Upper lobe of left lung (tissue), 6 donors: ENCODE results near the gene MID1IP1. TPM values are rescaled to one million over a fixed set of nuclear protein-coding genes. Genes with fewer than 3 reads are reported as not detected.

Source experiments
- ATAC-seq, 2 donors: fragments of 200-7000 bp; cut with Tn5 transposase; one replicate each; pipeline ENCODE4 v1.9.1; 2022; ENCODE audit warnings: mild to moderate bottlenecking in 2 of 2, moderate library complexity in 2 of 2; ENCODE audit not compliant: low FRiP score in 2 of 2
- DNase-seq, 2 donors: peaks; one replicate each; pipeline ENCODE4 v3.0.0-alpha.2; 2019 to 2020
- H3K27ac ChIP-seq, 4 donors: fragments of 200-600 bp; sonication (generic); one replicate each; pipeline ENCODE4 v1.5.1; 2016 to 2019
- H3K27me3 ChIP-seq, 4 donors: fragments of 200-600 bp; sonication (generic); one replicate each; pipeline ENCODE4 v1.5.1; 2017 to 2019
- H3K36me3 ChIP-seq, 4 donors: fragments of 200-600 bp; sonication (generic); one replicate each; pipeline ENCODE4 v1.5.1; 2016 to 2019
- H3K4me1 ChIP-seq, 4 donors: fragments of 200-600 bp; sonication (generic); one replicate each; pipeline ENCODE4 v1.5.1; 2018 to 2019
- H3K4me3 ChIP-seq, 4 donors: fragments of 200-600 bp; sonication (generic); one replicate each; pipeline ENCODE4 v1.5.1; 2017 to 2019; ENCODE audit warnings: mild to moderate bottlenecking in 2 of 4, moderate library complexity in 1 of 4
- H3K9me3 ChIP-seq, 4 donors: fragments of 200-600 bp; sonication (generic); one replicate each; pipeline ENCODE4 v1.5.1; 2018 to 2019
- EP300 ChIP-seq, 4 donors: sonication (generic); formaldehyde crosslinking; IDR thresholded peaks; one replicate each; pipeline ENCODE4 v1.5.1; 2017; ENCODE audit warnings: antibody characterized with exemption in 4 of 4, control low read depth in 2 of 4
- POLR2A ChIP-seq, 4 donors: fragments of 450-650 bp; IDR thresholded peaks; one replicate each; pipeline ENCODE4 v1.5.1; 2016 to 2017; ENCODE audit warnings: antibody characterized with exemption in 4 of 4, mild to moderate bottlenecking in 2 of 4
- POLR2AphosphoS5 ChIP-seq, 2 donors: sonication (generic); formaldehyde crosslinking; IDR thresholded peaks; one replicate each; pipeline ENCODE4 v1.5.1; 2017; ENCODE audit warnings: antibody characterized with exemption in 2 of 2
- WGBS, 2 donors: methylation state at CpG; one replicate each; pipeline ENCODE4 v1.1.5; 2017 to 2018; 5-methylcytosine and 5-hydroxymethylcytosine counted together
- total RNA-seq, 6 donors: library from RNA; depleted of rRNA in 4 of 6; stranded (reverse); fragments of >200 nt in 4 of 6; gene quantifications; one replicate each; pipeline versions ENCODE4 v1.1.0 to v1.2.1, GENCODE V29; 2016 to 2021
- TF ChIP-seq, protein P1 (sequence below), 6 experiments: fragments of 450-650 bp in 4 of 6; fragments of 200-600 bp in 2 of 6; sonication (generic) in 2 of 6; IDR thresholded peaks; one replicate each; pipeline ENCODE4 v1.5.1; 2016 to 2019; ENCODE audit warnings: antibody characterized with exemption in 6 of 6
- donor health status: DM: no; HTN: no; CAD: no; lungs with moderate emphysema.
- donor health status: DM: no; HTN: yes; CAD: no; lungs with severe emphysema.

Gene MID1IP1
- total RNA-seq, 6 donors from 2014 or later, result 88.0 to 187 (median 121) TPM

DNA sequence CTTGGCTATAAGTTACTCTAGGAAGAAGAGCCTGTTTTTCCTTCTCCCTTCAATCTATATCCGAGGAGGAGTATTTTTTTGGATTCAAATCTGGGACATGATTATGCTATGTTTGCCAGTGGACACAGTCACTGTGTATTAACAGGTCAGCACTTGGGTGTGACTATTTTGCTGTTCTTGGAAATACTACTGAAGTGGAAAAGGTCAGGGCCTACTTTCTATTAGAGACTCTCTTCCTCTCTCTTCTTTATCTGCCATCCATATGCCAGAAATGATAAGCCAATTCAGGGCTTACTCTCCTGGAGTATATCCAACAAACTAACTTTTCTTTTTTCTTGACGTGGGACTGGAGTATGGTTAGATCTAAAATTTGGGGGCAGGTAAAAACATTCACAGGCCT, 40.5 kb downstream of the MID1IP1 start:
- ATAC-seq (no peak), DNase-seq (no peak)
- WGBS, 2 donors, result 58 to 80% methylated on average over 2 of the region's 2 CpGs

GRCh38 chrX:38845426-38845825, 44.2 kb downstream of the MID1IP1 start:
- Histone ChIP-seq H3K36me3 (no peaks in the 10 kb centered on the region), H3K27me3 (no peaks in the 10 kb centered on the region), H3K4me3 (no peak overlapping the region), H3K4me1 (no peaks in the 10 kb centered on the region), H3K27ac (no peak overlapping the region), H3K9me3 (no peaks in the 10 kb centered on the region)
- DNase-seq, result no peak
- WGBS, 2 donors, result 74 to 81% methylated on average over 4 of the region's 4 CpGs
- TF ChIP-seq EP300 (IDR thresholded peaks at IDR 0.05) (no peak), POLR2AphosphoS5 (IDR thresholded peaks at IDR 0.05) (no peak)
- TF ChIP-seq, protein P1, sequence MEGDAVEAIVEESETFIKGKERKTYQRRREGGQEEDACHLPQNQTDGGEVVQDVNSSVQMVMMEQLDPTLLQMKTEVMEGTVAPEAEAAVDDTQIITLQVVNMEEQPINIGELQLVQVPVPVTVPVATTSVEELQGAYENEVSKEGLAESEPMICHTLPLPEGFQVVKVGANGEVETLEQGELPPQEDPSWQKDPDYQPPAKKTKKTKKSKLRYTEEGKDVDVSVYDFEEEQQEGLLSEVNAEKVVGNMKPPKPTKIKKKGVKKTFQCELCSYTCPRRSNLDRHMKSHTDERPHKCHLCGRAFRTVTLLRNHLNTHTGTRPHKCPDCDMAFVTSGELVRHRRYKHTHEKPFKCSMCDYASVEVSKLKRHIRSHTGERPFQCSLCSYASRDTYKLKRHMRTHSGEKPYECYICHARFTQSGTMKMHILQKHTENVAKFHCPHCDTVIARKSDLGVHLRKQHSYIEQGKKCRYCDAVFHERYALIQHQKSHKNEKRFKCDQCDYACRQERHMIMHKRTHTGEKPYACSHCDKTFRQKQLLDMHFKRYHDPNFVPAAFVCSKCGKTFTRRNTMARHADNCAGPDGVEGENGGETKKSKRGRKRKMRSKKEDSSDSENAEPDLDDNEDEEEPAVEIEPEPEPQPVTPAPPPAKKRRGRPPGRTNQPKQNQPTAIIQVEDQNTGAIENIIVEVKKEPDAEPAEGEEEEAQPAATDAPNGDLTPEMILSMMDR (IDR thresholded peaks at IDR 0.05), result no peak
- no peak for ATAC-seq

More for the DNA sequence above, 40.5 kb downstream of the MID1IP1 start:
- no peak for TF ChIP-seq POLR2AphosphoS5 (IDR thresholded peaks at IDR 0.05)
- TF ChIP-seq EP300 (IDR thresholded peaks at IDR 0.05), result no peak
- no peak for TF ChIP-seq POLR2A (IDR thresholded peaks at IDR 0.05)
- TF ChIP-seq, protein P1 (IDR thresholded peaks at IDR 0.05), result no peak
- H3K36me3 ChIP-seq, result no peaks in the 10 kb centered on the region
- H3K4me3 ChIP-seq, result no peak overlapping the region
- no peaks in the 10 kb centered on the region for H3K4me1 ChIP-seq
- no peaks in the 10 kb centered on the region for H3K27me3 ChIP-seq
- H3K9me3 ChIP-seq, result no peaks in the 10 kb centered on the region
- H3K27ac ChIP-seq, result no peak overlapping the region

GRCh38 chrX:38847206-38847902, 46.1 kb downstream of the MID1IP1 start:
- Histone ChIP-seq H3K4me3 (no peak overlapping the region), H3K9me3 (no peaks in the 10 kb centered on the region), H3K27me3 (no peaks in the 10 kb centered on the region), H3K4me1 (no peaks in the 10 kb centered on the region), H3K27ac (no peak overlapping the region), H3K36me3 (no peaks in the 10 kb centered on the region)
- ATAC-seq, result no peak
- WGBS, 2 donors, result 72 to 81% methylated on average over 5 of the region's 5 CpGs
- TF ChIP-seq POLR2AphosphoS5 (IDR thresholded peaks at IDR 0.05) (no peak), EP300 (IDR thresholded peaks at IDR 0.05) (no peak), POLR2A (IDR thresholded peaks at IDR 0.05) (no peak)
- TF ChIP-seq, protein P1 (IDR thresholded peaks at IDR 0.05), result no peak
- no peak for DNase-seq

DNA sequence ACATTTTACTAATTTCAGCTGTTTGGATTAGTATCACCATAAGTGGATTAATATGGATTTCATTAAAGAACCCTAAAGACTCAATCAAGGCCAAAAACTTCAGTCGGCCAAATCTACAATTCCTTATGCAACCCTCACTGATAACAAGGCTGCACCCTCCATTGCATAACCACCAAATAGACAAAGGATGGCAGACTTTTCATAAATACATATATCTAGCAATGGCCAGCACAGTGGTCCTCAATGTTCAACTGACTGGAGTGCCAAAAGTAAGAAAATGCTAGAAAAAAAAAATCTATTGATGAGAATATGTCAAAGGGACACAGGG, 46.6 kb downstream of the MID1IP1 start:
- ATAC-seq (no peak), DNase-seq (no peak)
- TF ChIP-seq, protein P1 (IDR thresholded peaks at IDR 0.05), result no peak
- TF ChIP-seq POLR2AphosphoS5 (IDR thresholded peaks at IDR 0.05), result no peak
- no peak overlapping the region for H3K4me3 ChIP-seq
- 64 to 71% methylated on average over 1 of the region's 1 CpG for WGBS, 2 donors
- no peak overlapping the region for H3K27ac ChIP-seq
- no peaks in the 10 kb centered on the region for H3K27me3 ChIP-seq
- H3K9me3 ChIP-seq, result no peaks in the 10 kb centered on the region
- no peaks in the 10 kb centered on the region for H3K36me3 ChIP-seq
- H3K4me1 ChIP-seq, result no peaks in the 10 kb centered on the region
